HG02798 (cell line): ENCODE data around the gene RGS2.

Experiments
- ATAC-seq: cut with Tn5 transposase; IDR thresholded peaks from one replicate; pipeline ENCODE4 v1.9.1; 2021; ENCODE audit warnings: mild to moderate bottlenecking; ENCODE audit not compliant: unreplicated experiment, poor library complexity

RGS2 gene

GRCh38 chr1:192794768-192795035 is 14.1 kb upstream of the RGS2 start:
- no peak for ATAC-seq

GRCh38 chr1:192795916-192796618 is 12.8 kb upstream of the RGS2 start:
- ATAC-seq: no peak

DNA sequence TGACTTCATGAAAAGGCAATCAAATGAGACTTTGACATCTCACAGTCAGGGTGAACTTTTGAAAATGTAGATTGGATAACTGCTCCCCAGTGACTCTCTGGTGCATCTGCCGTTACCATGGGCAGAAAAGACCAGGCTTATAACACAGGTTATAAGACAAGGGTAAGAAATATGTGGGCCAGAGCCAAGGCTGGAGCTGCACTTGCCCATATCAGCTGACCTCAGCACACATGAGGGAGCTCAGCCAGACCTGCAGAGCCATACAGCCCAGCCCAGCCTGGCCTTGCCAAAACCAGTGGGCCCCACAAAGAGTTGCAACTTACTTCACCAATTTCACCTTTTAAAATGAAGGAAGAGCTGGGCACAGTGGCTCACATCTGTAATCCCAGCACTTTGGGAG is 11.7 kb upstream of the RGS2 start:
- ATAC-seq: no peak

DNA sequence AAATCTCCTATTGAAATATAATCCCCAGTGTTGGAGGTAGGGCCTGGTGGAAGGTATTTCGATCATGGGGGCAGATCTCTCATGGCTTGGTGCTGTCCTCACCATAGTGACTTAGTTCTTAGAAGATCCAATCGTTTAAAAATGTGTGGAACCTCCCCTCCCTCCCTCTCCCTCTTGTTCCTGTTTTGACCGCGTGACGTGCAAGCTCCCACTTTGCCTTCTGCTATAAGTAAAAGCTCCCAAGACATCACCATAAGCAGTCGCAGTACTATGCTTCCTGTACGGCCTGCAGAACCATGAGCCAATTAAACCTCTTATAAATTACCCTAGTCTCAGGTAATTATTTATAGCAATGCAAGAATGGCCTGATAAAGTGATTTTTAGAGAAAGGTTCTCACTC is 10.9 kb upstream of the RGS2 start:
- ATAC-seq: no peak

DNA sequence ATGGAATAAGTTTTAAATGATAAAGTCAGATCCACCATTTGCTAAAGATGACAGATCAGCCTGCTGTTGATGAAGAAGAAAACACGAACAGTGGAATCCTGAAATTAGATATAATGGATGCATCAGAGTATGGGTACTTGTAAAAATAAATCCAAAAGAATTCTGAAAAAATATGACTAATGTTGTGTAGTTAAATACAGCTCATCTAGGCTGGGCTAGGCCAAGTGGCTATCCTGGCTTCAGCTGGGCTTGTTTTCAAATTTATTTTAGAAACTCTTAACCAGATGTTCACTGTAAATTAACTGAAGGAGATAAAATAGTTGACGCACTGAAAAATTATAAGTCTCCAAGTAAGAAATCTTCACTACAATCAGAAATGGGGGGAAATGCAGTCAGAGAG is 7.4 kb upstream of the RGS2 start:
- no peak for ATAC-seq

DNA sequence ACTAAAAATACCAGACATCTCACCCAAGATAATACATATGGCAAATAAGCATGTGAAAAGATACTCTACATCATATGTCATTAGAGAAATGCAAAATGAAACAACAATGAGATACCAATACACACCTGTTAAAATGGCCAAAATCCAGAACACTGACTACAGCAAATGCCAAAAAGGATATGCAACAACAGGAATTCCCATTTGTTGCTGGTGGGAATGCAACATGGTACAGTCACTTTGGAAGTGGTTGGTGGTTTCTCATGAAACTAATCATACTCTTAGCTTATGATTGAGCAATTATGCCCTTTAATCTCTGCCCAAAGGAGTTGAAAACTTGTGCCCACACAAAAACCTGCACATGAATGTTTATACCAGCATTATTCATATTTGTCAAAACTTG is 6.4 kb upstream of the RGS2 start:
- no peak for ATAC-seq

DNA sequence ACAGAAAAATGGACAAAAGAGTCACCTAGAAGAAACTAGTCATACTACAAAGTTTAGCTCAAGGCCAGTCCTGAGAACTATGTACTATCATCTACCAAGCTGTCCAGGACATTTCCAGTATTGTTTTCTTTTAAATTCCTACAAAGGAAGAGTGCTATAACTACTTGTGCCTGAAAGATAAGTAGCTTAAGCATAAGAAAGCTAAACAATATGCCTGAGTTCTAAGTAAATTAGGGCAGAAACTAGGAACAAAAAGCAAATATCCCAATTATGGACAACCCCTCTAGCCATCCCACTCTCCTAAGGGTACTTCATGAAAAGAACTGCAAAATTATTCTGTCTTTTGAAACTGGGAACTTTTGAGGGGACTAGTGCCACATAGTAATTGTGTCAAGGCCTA is 5.3 kb upstream of the RGS2 start:
- ATAC-seq: no peak

- peak; percentile 22 for ATAC-seq
These were observed 3.0 kb upstream of the RGS2 start for GRCh38 chr1:192805832-192806323.

DNA sequence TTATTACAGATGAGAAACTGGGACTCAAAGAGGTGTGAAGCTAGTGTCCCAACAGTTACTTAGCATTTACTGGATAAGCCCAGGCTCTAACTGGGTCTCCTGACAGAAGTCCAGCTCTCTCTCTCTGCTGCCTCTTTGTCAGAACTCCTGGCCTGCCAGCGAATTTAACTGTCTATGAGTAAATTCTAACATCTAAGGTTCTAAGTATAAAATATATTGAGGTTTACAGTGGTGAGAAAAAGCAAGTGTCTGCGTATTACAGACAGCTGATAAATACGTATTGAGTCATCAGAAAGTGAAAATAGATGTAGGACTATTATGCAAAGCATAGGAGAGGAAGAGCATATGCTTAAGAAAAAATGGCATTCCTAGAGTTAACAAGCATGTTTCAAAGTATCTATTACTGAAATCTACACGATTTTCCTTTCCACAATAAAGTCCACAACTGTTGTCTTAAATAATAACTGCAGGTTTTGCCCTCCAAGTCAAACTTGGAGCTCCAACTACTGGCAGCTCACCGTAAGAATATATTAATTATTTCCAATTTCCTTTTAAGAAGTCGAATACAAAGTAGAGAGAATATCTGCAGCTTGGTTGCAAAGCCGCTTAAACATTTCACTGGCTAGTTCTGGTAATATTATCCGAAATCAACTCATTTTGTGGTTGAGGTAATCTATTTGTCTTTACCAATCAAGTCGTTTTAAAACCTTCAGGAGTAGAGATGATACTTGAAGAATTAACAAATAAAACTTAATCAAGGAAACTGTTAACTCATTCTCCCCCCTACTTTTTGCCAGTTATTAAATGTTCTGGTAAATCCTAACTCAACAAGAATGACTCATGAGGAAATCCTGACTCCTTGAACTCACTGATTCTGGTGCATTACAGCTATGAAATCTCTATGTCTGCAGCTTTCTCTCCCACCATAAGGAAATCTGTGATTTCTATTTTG is 1.4 kb upstream of the RGS2 start:
- peak; percentile 34 for ATAC-seq

- no peak for ATAC-seq
These were observed 699 bp upstream of the RGS2 start for GRCh38 chr1:192808163-192808517.

- ATAC-seq: peak; percentile 4
These were observed 741 bp downstream of the RGS2 start for GRCh38 chr1:192809307-192810252.

DNA sequence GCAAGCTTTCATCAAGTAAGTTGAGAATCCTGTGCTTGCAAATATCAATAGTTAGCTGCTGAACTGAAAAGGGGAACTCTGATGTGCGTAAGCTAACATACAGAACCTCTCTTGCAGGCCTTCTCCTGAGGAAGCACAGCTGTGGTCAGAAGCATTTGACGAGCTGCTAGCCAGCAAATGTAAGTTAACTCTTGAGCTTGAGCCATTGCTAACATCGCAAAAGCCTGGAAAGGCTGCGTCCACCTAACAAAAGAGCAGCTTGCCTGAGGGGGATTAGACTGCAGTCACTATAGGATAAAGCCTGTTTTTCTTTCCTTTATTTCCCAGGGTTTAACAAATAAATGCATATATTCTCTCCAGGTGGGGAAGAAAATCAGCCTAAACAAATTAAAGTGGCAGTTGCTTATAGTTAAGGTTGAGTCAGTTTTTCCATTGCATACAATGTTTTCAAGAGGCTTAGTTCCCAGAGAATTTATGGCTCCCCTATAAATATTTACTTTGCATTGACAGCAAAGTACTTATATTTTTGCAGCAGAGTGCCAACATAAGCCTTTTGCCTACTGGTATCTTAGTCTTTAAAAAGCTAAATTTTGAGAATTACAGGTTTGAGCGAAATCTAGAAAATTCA is 1.5 kb downstream of the RGS2 start:
- no peak for ATAC-seq

DNA sequence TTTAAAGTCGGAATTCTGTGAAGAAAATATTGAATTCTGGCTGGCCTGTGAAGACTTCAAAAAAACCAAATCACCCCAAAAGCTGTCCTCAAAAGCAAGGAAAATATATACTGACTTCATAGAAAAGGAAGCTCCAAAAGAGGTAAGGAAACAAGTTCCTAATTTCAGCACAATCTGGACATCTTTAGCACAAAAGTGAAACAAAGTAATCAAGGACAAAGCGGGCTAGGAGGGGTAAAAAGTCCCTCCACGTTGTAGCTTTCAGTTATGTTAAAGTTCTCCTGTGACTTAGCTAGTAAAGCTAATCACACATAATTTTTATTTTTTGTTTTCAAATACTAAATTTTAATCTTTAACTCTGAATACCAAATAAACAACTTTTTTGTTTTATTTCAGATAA is 2.2 kb downstream of the RGS2 start:
- no peak for ATAC-seq

DNA sequence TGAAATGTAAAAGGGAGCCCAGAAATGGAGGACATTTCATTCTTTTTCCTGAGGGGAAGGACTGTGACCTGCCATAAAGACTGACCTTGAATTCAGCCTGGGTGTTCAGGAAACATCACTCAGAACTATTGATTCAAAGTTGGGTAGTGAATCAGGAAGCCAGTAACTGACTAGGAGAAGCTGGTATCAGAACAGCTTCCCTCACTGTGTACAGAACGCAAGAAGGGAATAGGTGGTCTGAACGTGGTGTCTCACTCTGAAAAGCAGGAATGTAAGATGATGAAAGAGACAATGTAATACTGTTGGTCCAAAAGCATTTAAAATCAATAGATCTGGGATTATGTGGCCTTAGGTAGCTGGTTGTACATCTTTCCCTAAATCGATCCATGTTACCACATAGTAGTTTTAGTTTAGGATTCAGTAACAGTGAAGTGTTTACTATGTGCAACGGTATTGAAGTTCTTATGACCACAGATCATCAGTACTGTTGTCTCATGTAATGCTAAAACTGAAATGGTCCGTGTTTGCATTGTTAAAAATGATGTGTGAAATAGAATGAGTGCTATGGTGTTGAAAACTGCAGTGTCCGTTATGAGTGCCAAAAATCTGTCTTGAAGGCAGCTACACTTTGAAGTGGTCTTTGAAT is 2.9 kb downstream of the RGS2 start:
- ATAC-seq: no peak

DNA sequence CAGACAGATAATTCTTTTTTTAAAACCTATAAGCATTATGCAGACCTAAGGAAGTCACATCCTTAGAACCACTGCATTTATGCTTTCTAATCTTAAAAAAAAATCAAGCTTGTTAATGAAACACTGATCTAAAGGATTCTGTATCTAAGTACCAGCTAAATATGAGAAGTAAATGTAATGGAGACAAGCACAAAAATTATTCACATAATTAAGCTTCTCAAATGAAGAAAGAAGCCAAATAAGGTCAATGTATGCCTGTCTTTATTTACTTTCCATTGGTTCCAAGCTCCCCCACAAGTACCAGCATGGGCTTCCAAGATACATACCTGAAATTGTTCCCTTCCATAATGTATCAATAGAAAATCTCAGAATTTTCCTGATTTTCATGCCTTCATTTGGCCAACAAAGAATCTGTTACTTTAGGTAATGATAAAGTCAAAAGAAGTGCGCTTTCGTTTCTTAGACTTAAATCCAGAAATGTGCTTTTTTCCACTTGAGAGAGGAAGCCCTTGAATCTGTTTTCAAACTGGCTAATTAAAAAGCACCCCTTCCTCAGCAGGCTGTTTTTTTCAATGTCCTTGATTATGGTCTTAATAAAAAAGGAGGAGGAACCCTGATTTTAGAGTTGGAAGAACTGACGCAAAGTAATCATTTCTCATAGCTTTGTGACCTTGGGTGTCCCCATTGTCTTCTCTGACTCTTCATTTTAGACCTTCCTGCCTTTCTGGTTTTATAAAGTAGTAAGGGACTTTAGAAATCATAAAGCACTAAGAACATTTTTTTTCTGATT is 3.8 kb downstream of the RGS2 start:
- no peak for ATAC-seq

DNA sequence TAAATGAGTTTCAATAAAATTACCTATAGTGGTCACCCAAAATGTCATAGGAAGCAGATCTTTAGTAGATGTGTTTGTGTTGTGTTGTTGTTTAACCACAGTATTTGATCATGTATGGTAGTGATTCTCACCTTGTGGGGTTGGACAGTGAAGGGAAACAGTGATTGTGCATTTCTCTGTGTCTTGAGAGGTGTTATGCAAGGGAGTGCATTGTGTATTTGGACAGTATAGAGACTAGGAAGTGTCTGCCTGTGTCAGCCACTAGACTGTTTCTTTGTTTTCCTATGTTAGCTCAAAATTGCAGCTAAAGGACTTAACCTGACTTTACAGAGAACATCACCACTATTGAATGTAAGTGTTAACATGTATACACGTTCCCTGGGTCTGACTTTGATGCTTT is 6.0 kb downstream of the RGS2 start:
- ATAC-seq: no peak

- no peak for ATAC-seq
These were observed 8.4 kb downstream of the RGS2 start for GRCh38 chr1:192817246-192817645.

GRCh38 chr1:192821296-192821695 is 12.5 kb downstream of the RGS2 start:
- ATAC-seq: no peak

GRCh38 chr1:192824511-192824910 is 15.7 kb downstream of the RGS2 start:
- no peak for ATAC-seq
